ENCODE data around the gene OARD1.

The OARD1 gene

DNA sequence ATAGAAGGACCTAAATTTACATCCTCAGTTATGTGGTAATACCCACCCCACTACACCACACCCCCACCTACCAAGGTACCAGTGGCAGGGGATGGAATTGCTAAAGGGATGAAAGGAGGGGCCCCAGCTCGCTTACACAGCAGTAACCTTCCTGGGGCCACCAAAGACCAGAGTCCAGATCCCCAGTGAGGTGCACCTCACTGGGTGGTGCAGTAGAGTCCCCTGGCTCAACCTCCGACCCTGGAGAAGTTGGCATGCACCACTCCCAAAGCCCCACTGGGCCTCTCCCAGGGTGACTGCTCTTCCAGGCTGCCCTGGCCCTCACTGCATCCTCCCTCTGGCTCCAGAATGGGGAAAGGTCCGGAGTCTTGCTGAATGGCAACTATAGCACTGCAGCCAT lies 34.0 kb downstream of the OARD1 start:
- TF ChIP-seq ZFP3 (CRISPR knock-in tag; IDR thresholded peaks at IDR 0.05) (no peak), BACH2 (CRISPR knock-in tag; IDR thresholded peaks at IDR 0.05; ENCODE audit: borderline replicate concordance) (no peak), ZNF70 (CRISPR knock-in tag; IDR thresholded peaks at IDR 0.05) (no peak), TOX (CRISPR knock-in tag; IDR thresholded peaks at IDR 0.05; ENCODE audit: borderline replicate concordance) (no peak)
- TF ChIP-seq, protein P1, sequence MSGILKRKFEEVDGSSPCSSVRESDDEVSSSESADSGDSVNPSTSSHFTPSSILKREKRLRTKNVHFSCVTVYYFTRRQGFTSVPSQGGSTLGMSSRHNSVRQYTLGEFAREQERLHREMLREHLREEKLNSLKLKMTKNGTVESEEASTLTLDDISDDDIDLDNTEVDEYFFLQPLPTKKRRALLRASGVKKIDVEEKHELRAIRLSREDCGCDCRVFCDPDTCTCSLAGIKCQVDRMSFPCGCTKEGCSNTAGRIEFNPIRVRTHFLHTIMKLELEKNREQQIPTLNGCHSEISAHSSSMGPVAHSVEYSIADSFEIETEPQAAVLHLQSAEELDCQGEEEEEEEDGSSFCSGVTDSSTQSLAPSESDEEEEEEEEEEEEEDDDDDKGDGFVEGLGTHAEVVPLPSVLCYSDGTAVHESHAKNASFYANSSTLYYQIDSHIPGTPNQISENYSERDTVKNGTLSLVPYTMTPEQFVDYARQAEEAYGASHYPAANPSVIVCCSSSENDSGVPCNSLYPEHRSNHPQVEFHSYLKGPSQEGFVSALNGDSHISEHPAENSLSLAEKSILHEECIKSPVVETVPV (CRISPR knock-in tag; IDR thresholded peaks at IDR 0.05) = no peak
- no peak for ATAC-seq

DNA sequence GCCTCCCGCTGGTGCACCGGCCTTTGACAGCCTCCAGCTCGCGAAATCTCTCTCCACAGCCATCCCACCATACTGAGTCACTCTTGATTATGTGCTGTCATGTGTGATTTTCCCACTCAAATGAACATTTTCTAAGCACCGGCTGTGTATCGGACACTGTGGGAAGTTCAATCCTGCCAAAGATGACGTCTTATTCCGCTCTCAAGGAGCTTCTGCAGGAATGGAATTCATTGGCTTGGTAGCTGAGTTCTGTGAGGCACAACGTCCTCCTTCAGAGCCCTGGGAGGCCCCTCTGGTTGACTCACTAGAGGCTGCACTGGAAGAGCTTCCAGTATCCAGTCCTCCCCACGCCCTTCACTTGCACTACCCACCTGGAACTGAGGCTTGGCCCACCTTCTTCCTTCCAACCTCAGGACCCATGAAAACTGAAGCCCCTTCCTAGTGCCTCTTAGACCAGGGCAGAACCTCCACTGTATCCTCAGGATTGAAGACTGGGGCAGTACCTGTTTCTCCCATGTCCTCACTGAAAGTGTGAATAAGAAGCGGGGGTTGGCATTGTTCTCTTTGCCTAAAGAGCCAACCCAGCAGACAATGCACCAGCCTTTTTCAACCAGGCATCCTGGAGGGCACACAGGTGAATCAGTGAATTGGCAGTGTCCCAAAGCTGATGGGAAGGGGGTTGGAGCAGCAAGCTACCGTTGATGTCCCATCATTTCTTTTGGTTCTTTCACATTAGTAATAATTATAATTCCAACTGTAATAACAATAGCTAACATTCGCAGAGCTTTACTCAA lies 34.9 kb downstream of the OARD1 start:
- ATAC-seq = no peak
- TF ChIP-seq SNAI2 (CRISPR knock-in tag; IDR thresholded peaks at IDR 0.05) = no peak
- TF ChIP-seq, protein P2, sequence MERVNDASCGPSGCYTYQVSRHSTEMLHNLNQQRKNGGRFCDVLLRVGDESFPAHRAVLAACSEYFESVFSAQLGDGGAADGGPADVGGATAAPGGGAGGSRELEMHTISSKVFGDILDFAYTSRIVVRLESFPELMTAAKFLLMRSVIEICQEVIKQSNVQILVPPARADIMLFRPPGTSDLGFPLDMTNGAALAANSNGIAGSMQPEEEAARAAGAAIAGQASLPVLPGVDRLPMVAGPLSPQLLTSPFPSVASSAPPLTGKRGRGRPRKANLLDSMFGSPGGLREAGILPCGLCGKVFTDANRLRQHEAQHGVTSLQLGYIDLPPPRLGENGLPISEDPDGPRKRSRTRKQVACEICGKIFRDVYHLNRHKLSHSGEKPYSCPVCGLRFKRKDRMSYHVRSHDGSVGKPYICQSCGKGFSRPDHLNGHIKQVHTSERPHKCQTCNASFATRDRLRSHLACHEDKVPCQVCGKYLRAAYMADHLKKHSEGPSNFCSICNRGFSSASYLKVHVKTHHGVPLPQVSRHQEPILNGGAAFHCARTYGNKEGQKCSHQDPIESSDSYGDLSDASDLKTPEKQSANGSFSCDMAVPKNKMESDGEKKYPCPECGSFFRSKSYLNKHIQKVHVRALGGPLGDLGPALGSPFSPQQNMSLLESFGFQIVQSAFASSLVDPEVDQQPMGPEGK (CRISPR knock-in tag; IDR thresholded peaks at IDR 0.05; ENCODE audit: borderline replicate concordance) = no peak
- TF ChIP-seq, protein P1 (CRISPR knock-in tag; IDR thresholded peaks at IDR 0.05) = no peak
- no peak for TF ChIP-seq ZNF565 (CRISPR knock-in tag; conservative IDR thresholded peaks at IDR 0.05; ENCODE audit: low read depth)
- no peak for TF ChIP-seq ZNF8 (CRISPR knock-in tag; IDR thresholded peaks at IDR 0.05)
- TF ChIP-seq ZNF70 (CRISPR knock-in tag; IDR thresholded peaks at IDR 0.05) = no peak
- no peak for TF ChIP-seq ESRRG (CRISPR knock-in tag; IDR thresholded peaks at IDR 0.05)

DNA sequence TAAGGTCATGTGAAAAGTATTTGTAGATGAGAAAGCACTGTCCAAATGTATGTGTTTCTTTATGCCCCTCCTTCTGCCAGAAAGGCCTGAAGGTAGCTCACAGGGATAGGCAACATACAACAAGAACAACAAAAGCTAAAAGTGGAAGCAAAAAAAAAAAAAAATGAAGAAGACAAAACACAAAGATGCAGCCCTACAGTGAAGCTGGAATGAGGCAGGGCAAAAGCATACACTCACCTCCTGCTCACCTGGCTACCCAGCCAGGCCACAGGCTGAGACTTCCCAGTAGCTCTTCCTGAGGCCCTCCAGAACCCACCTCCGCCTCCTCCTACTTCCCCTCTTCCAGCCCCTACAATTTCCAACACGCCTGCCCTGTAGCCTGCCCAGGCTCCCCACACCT lies 35.6 kb downstream of the OARD1 start:
- TF ChIP-seq, protein P3, sequence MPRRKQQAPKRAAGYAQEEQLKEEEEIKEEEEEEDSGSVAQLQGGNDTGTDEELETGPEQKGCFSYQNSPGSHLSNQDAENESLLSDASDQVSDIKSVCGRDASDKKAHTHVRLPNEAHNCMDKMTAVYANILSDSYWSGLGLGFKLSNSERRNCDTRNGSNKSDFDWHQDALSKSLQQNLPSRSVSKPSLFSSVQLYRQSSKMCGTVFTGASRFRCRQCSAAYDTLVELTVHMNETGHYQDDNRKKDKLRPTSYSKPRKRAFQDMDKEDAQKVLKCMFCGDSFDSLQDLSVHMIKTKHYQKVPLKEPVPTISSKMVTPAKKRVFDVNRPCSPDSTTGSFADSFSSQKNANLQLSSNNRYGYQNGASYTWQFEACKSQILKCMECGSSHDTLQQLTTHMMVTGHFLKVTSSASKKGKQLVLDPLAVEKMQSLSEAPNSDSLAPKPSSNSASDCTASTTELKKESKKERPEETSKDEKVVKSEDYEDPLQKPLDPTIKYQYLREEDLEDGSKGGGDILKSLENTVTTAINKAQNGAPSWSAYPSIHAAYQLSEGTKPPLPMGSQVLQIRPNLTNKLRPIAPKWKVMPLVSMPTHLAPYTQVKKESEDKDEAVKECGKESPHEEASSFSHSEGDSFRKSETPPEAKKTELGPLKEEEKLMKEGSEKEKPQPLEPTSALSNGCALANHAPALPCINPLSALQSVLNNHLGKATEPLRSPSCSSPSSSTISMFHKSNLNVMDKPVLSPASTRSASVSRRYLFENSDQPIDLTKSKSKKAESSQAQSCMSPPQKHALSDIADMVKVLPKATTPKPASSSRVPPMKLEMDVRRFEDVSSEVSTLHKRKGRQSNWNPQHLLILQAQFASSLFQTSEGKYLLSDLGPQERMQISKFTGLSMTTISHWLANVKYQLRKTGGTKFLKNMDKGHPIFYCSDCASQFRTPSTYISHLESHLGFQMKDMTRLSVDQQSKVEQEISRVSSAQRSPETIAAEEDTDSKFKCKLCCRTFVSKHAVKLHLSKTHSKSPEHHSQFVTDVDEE (CRISPR knock-in tag; IDR thresholded peaks at IDR 0.05) = no peak
- TF ChIP-seq RARB (CRISPR knock-in tag; IDR thresholded peaks at IDR 0.05) = no peak
- TF ChIP-seq, protein P4, sequence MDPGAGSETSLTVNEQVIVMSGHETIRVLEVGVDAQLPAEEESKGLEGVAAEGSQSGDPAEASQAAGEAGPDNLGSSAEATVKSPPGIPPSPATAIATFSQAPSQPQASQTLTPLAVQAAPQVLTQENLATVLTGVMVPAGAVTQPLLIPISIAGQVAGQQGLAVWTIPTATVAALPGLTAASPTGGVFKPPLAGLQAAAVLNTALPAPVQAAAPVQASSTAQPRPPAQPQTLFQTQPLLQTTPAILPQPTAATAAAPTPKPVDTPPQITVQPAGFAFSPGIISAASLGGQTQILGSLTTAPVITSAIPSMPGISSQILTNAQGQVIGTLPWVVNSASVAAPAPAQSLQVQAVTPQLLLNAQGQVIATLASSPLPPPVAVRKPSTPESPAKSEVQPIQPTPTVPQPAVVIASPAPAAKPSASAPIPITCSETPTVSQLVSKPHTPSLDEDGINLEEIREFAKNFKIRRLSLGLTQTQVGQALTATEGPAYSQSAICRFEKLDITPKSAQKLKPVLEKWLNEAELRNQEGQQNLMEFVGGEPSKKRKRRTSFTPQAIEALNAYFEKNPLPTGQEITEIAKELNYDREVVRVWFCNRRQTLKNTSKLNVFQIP (CRISPR knock-in tag; IDR thresholded peaks at IDR 0.05; ENCODE audit: borderline replicate concordance, low read depth) = no peak
- TF ChIP-seq PPARA (CRISPR knock-in tag; IDR thresholded peaks at IDR 0.05; ENCODE audit: borderline replicate concordance) = no peak
- no peak for TF ChIP-seq TOX (CRISPR knock-in tag; IDR thresholded peaks at IDR 0.05; ENCODE audit: borderline replicate concordance)
- no peak for TF ChIP-seq ZNF70 (CRISPR knock-in tag; IDR thresholded peaks at IDR 0.05)
- TF ChIP-seq ZNF8 (CRISPR knock-in tag; IDR thresholded peaks at IDR 0.05) = no peak
- TF ChIP-seq ZFP30 (CRISPR knock-in tag; IDR thresholded peaks at IDR 0.05) = no peak
- TF ChIP-seq TCF4 (CRISPR knock-in tag; IDR thresholded peaks at IDR 0.05; ENCODE audit: borderline replicate concordance) = no peak
- TF ChIP-seq ARNTL (CRISPR knock-in tag; IDR thresholded peaks at IDR 0.05; ENCODE audit: borderline replicate concordance, low read depth) = no peak
- no peak for ATAC-seq

DNA sequence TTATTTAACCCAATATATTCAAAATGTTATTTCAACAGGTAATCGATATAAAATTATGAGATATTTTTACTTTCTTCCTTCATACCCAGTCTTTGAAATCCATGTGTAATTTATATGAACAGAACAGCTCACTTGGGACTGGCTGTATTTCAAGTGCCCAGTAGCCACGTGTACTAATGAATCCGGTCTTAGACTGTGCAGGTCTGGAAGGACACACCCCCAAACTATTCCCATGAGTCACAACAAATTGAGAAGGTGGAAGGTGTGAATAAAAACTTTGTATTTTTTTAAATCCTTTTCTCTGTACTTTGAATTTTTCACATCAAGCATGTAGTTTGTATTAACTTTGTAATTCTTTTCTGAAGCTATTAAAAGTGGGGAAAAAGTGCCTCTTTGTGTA lies 36.0 kb downstream of the OARD1 start:
- ATAC-seq = no peak
- TF ChIP-seq TOX (CRISPR knock-in tag; IDR thresholded peaks at IDR 0.05; ENCODE audit: borderline replicate concordance) = no peak
- TF ChIP-seq, protein P3 (CRISPR knock-in tag; IDR thresholded peaks at IDR 0.05) = no peak
- no peak for TF ChIP-seq OSR1 (CRISPR knock-in tag; IDR thresholded peaks at IDR 0.05)
- no peak for TF ChIP-seq ZNF8 (CRISPR knock-in tag; IDR thresholded peaks at IDR 0.05)
- TF ChIP-seq, protein P1 (CRISPR knock-in tag; IDR thresholded peaks at IDR 0.05) = no peak
- TF ChIP-seq, protein P5, sequence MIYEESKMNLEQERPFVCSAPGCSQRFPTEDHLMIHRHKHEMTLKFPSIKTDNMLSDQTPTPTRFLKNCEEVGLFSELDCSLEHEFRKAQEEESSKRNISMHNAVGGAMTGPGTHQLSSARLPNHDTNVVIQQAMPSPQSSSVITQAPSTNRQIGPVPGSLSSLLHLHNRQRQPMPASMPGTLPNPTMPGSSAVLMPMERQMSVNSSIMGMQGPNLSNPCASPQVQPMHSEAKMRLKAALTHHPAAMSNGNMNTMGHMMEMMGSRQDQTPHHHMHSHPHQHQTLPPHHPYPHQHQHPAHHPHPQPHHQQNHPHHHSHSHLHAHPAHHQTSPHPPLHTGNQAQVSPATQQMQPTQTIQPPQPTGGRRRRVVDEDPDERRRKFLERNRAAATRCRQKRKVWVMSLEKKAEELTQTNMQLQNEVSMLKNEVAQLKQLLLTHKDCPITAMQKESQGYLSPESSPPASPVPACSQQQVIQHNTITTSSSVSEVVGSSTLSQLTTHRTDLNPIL (CRISPR knock-in tag; IDR thresholded peaks at IDR 0.05; ENCODE audit: low read depth) = no peak

All from SK-N-SH treated with all-trans-retinoic acid at 6 μM for 48 hours (cell line).